ENCODE results near the gene KCTD19.

- TF ChIP-seq, protein P1, sequence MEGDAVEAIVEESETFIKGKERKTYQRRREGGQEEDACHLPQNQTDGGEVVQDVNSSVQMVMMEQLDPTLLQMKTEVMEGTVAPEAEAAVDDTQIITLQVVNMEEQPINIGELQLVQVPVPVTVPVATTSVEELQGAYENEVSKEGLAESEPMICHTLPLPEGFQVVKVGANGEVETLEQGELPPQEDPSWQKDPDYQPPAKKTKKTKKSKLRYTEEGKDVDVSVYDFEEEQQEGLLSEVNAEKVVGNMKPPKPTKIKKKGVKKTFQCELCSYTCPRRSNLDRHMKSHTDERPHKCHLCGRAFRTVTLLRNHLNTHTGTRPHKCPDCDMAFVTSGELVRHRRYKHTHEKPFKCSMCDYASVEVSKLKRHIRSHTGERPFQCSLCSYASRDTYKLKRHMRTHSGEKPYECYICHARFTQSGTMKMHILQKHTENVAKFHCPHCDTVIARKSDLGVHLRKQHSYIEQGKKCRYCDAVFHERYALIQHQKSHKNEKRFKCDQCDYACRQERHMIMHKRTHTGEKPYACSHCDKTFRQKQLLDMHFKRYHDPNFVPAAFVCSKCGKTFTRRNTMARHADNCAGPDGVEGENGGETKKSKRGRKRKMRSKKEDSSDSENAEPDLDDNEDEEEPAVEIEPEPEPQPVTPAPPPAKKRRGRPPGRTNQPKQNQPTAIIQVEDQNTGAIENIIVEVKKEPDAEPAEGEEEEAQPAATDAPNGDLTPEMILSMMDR (IDR thresholded peaks at IDR 0.05), result no peak
- no peak for TF ChIP-seq EZH2 (IDR thresholded peaks at IDR 0.05; ENCODE audit: borderline replicate concordance, insufficient read depth, low read depth, low read length, poor library complexity, severe bottlenecking)
Observed at GRCh38 chr16:67345401-67345800, 18.9 kb upstream of the KCTD19 start.

Data from B cell (primary cell).